SK-N-SH treated with all-trans-retinoic acid at 6 μM for 48 hours (cell line): ENCODE results near the gene NAT14.

Source experiments
- ARNTL ChIP-seq: fragments of 450-650 bp; formaldehyde crosslinking; IDR thresholded peaks from 2 replicates; pipeline ENCODE4 v1.5.0; 2020; ENCODE audit warnings: low read depth, mild to moderate bottlenecking, moderate library complexity, borderline replicate concordance
- CSDC2 ChIP-seq: fragments of 250-450 bp; sonication (Bioruptor Pico); IDR thresholded peaks from 2 replicates; pipeline ENCODE4 v1.5.0; 2020; ENCODE audit warnings: mild to moderate bottlenecking, moderate library complexity
- GLIS3 ChIP-seq: fragments of 250-450 bp; sonication (Bioruptor Pico); IDR thresholded peaks from 2 replicates; pipeline ENCODE4 v1.5.0; 2020; ENCODE audit warnings: mild to moderate bottlenecking, moderate library complexity
- OSR1 ChIP-seq: fragments of 250-450 bp; sonication (Bioruptor Pico); IDR thresholded peaks from 2 replicates; pipeline ENCODE4 v1.8.0; 2022; ENCODE audit warnings: moderate library complexity, mild to moderate bottlenecking, inconsistent platforms
- RARB ChIP-seq: fragments of 250-450 bp; sonication (Bioruptor Pico); IDR thresholded peaks from 2 replicates; pipeline ENCODE4 v1.8.0; 2021; ENCODE audit warnings: mild to moderate bottlenecking, moderate library complexity
- TCF4 ChIP-seq: fragments of 250-450 bp; sonication (Bioruptor Pico); IDR thresholded peaks from 2 replicates; pipeline ENCODE4 v1.8.0; 2021; ENCODE audit warnings: mild to moderate bottlenecking, moderate library complexity, borderline replicate concordance
- ZC3H10 ChIP-seq: fragments of 250-450 bp; sonication (Bioruptor Pico); IDR thresholded peaks from 2 replicates; pipeline ENCODE4 v1.5.1; 2021; ENCODE audit warnings: mild to moderate bottlenecking, moderate library complexity
- ZFP3 ChIP-seq: fragments of 250-450 bp; sonication (Bioruptor Pico); IDR thresholded peaks from 2 replicates; pipeline ENCODE4 v1.5.0; 2020; ENCODE audit warnings: mild to moderate bottlenecking, moderate library complexity
- ZFP30 ChIP-seq: fragments of 450-650 bp; formaldehyde crosslinking; IDR thresholded peaks from 2 replicates; pipeline ENCODE4 v1.5.0; 2022; ENCODE audit warnings: mild to moderate bottlenecking, moderate library complexity
- ZNF565 ChIP-seq: fragments of 450-650 bp; formaldehyde crosslinking; conservative IDR thresholded peaks from 2 replicates; pipeline ENCODE4 v1.5.0; 2020; ENCODE audit warnings: low read depth, mild to moderate bottlenecking, moderate library complexity
- ZNF8 ChIP-seq: fragments of 450-650 bp; formaldehyde crosslinking; IDR thresholded peaks from 2 replicates; pipeline ENCODE4 v1.5.0; 2020; ENCODE audit warnings: mild to moderate bottlenecking, moderate library complexity
- TF ChIP-seq, protein P1 (sequence below): fragments of 250-450 bp; sonication (Bioruptor Pico); IDR thresholded peaks from 2 replicates; pipeline ENCODE4 v1.8.0; 2020; ENCODE audit warnings: mild to moderate bottlenecking, moderate library complexity, borderline replicate concordance
- TF ChIP-seq, protein P2 (sequence below): fragments of 250-450 bp; sonication (Bioruptor Pico); IDR thresholded peaks from 2 replicates; pipeline ENCODE4 v1.5.0; 2020; ENCODE audit warnings: mild to moderate bottlenecking, moderate library complexity

DNA sequence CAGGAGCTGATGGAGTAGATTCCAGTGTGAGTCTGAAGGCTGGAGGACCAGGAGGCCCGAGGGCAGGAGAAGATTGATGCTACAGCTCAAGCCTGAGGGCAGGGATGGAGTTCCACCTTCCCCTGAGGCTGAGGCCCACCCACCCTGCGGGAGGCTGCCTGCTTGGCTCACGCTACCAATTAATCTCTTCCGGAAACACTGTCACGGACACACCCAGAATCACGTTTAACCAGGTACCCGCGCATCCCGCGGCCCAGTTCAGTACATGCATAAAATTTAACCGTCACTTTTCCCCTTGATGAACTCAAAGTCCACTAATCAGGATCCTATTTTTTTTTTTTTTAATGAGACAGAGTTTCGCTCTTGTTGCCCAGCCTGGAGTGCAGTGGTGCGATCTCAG lies 13.7 kb upstream of the NAT14 start:
- no peak for TF ChIP-seq RARB (CRISPR knock-in tag)
- no peak for TF ChIP-seq ZC3H10
- no peak for TF ChIP-seq ZNF565
- TF ChIP-seq TCF4 (CRISPR knock-in tag), result no peak
- no peak for TF ChIP-seq CSDC2 (CRISPR knock-in tag)
- no peak for TF ChIP-seq ARNTL (CRISPR knock-in tag)
- TF ChIP-seq, protein P1, sequence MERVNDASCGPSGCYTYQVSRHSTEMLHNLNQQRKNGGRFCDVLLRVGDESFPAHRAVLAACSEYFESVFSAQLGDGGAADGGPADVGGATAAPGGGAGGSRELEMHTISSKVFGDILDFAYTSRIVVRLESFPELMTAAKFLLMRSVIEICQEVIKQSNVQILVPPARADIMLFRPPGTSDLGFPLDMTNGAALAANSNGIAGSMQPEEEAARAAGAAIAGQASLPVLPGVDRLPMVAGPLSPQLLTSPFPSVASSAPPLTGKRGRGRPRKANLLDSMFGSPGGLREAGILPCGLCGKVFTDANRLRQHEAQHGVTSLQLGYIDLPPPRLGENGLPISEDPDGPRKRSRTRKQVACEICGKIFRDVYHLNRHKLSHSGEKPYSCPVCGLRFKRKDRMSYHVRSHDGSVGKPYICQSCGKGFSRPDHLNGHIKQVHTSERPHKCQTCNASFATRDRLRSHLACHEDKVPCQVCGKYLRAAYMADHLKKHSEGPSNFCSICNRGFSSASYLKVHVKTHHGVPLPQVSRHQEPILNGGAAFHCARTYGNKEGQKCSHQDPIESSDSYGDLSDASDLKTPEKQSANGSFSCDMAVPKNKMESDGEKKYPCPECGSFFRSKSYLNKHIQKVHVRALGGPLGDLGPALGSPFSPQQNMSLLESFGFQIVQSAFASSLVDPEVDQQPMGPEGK (CRISPR knock-in tag), result no peak
- TF ChIP-seq ZFP3 (CRISPR knock-in tag), result no peak
- TF ChIP-seq, protein P2, sequence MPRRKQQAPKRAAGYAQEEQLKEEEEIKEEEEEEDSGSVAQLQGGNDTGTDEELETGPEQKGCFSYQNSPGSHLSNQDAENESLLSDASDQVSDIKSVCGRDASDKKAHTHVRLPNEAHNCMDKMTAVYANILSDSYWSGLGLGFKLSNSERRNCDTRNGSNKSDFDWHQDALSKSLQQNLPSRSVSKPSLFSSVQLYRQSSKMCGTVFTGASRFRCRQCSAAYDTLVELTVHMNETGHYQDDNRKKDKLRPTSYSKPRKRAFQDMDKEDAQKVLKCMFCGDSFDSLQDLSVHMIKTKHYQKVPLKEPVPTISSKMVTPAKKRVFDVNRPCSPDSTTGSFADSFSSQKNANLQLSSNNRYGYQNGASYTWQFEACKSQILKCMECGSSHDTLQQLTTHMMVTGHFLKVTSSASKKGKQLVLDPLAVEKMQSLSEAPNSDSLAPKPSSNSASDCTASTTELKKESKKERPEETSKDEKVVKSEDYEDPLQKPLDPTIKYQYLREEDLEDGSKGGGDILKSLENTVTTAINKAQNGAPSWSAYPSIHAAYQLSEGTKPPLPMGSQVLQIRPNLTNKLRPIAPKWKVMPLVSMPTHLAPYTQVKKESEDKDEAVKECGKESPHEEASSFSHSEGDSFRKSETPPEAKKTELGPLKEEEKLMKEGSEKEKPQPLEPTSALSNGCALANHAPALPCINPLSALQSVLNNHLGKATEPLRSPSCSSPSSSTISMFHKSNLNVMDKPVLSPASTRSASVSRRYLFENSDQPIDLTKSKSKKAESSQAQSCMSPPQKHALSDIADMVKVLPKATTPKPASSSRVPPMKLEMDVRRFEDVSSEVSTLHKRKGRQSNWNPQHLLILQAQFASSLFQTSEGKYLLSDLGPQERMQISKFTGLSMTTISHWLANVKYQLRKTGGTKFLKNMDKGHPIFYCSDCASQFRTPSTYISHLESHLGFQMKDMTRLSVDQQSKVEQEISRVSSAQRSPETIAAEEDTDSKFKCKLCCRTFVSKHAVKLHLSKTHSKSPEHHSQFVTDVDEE (CRISPR knock-in tag), result no peak
- TF ChIP-seq GLIS3 (CRISPR knock-in tag), result no peak
- TF ChIP-seq ZFP30, result no peak
- no peak for TF ChIP-seq OSR1
- TF ChIP-seq ZNF8 (CRISPR knock-in tag), result no peak
